Immature natural killer cell (primary cell): ENCODE results near the gene IL7R. TPM values are rescaled to one million over a fixed set of nuclear protein-coding genes. Genes with fewer than 3 reads are reported as not detected.

Source experiments
- DNase-seq, 3 donors: peaks; one replicate each; pipeline ENCODE4 v3.0.0; 2022; ENCODE audit warnings: mixed read lengths in 1 of 3
- H3K27ac Mint-ChIP-seq, 6 donors: one replicate each; pipeline ENCODE4 v1.8.0; 2020; ENCODE audit warnings: mixed read lengths in 6 of 6, mild to moderate bottlenecking in 5 of 6, inconsistent platforms in 4 of 6, moderate library complexity in 3 of 6
- H3K27me3 Mint-ChIP-seq, 3 donors: one replicate each; pipeline ENCODE4 v1.8.0; 2020 to 2021; ENCODE audit warnings: low read depth in 3 of 3, mild to moderate bottlenecking in 3 of 3, mixed read lengths in 3 of 3, moderate library complexity in 3 of 3, inconsistent platforms in 1 of 3
- H3K36me3 Mint-ChIP-seq, 3 donors: one replicate each; pipeline ENCODE4 v1.8.0; 2020; ENCODE audit warnings: mixed read lengths in 3 of 3, inconsistent platforms in 2 of 3, mild to moderate bottlenecking in 2 of 3
- H3K4me1 Mint-ChIP-seq, 2 donors: one replicate each; pipeline ENCODE4 v1.8.0; 2020; ENCODE audit warnings: inconsistent platforms in 2 of 2, mild to moderate bottlenecking in 2 of 2, mixed read lengths in 2 of 2, moderate library complexity in 1 of 2
- H3K4me3 Mint-ChIP-seq, 5 donors: one replicate each; pipeline ENCODE4 v1.8.0; 2020; ENCODE audit warnings: mild to moderate bottlenecking in 5 of 5, mixed read lengths in 5 of 5, inconsistent platforms in 3 of 5, moderate library complexity in 3 of 5
- H3K9me3 Mint-ChIP-seq, 6 donors: one replicate each; pipeline ENCODE4 v1.8.0; 2020; ENCODE audit warnings: mild to moderate bottlenecking in 6 of 6, mixed read lengths in 6 of 6, inconsistent platforms in 4 of 6, moderate library complexity in 3 of 6
- polyA plus RNA-seq, 3 donors: library from polyadenylated mRNA; unstranded; fragments of 300-500 nt; fragmentation: Illumina TruSeq; gene quantifications; one replicate each; pipeline ENCODE4 v1.2.3, GENCODE V29; 2021

The IL7R gene, protein sequence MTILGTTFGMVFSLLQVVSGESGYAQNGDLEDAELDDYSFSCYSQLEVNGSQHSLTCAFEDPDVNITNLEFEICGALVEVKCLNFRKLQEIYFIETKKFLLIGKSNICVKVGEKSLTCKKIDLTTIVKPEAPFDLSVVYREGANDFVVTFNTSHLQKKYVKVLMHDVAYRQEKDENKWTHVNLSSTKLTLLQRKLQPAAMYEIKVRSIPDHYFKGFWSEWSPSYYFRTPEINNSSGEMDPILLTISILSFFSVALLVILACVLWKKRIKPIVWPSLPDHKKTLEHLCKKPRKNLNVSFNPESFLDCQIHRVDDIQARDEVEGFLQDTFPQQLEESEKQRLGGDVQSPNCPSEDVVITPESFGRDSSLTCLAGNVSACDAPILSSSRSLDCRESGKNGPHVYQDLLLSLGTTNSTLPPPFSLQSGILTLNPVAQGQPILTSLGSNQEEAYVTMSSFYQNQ
- polyA plus RNA-seq, result 10 to 100 TPM; 36.8 to 70.9 (median 65.6) TPM

- H3K27me3 Mint-ChIP-seq, result peaks cover 0 to 2% (median 2%) of the 10 kb centered on the region in 3 donors
- peak within 1 kb of the TSS; percentile 4 to 94 (median 83) for H3K27ac Mint-ChIP-seq
- H3K4me3 Mint-ChIP-seq, result peak within 1 kb of the TSS; percentile 36 to 84 (median 64)
- H3K36me3 Mint-ChIP-seq, result peaks cover 0 to 11% (median 7%) of the 10 kb centered on the region in 3 donors
- peak; percentile 32 to 44 (median 43) for DNase-seq
- H3K9me3 Mint-ChIP-seq, result no peaks in the 10 kb centered on the region
- H3K4me1 Mint-ChIP-seq, result peaks cover 29 to 65% of the 10 kb centered on the region in 2 donors
Measured at GRCh38 chr5:35856765-35857351, at the start of gene IL7R. IL7R (plus strand) TSS chr5:35856891; CDS start chr5:35856978, 87 bp downstream.

- Mint-ChIP-seq H3K9me3 (no peaks in the 10 kb centered on the region), H3K27me3 (peaks cover 2 to 3% (median 2%) of the 10 kb centered on the region in 3 donors), H3K27ac (peak overlapping the region; percentile 42 to 94 (median 82)), H3K4me3 (peak overlapping the region in 3 of 5 donors; percentile 33 to 58 (median 33)), H3K4me1 (peaks cover 12 to 21% of the 10 kb centered on the region in 2 donors), H3K36me3 (peaks cover 0 to 4% (median 0%) of the 10 kb centered on the region in 3 donors)
- peak in 1 of 3 donors; percentile 6 for DNase-seq
Measured at GRCh38 chr5:35810601-35811000, 46.1 kb upstream of the IL7R start.

DNA sequence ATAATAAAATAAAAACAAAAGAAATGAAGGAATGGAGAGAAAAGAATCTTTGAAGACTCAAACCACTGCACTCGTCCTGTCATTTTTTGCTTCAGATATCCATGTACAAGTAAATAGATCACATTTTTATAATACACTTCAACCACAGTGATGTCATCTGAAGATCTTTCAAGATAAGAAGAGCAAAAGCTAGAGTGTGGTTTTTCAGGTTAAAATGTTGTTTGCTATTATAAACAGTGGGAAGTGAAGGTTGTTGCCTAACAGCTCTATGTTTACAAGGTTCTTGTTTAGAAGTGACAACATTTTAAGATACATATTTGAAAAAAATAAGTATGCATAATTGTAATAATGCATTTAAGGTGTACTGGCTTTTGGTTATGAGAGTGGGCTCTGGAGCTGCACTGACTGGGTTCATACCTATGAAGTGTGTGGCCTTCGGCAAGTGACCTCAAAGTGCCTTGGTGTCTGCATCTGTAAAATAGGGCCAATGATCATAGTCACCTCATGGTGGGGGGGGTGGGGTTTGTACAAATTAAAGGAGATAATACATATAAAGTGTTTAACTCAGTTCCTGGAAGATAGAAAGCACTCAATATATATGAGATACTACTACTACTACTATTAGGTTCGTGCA, 45.5 kb upstream of the IL7R start:
- peak; percentile 62 to 82 (median 76) for DNase-seq
- peaks cover 12 to 21% of the 10 kb centered on the region in 2 donors for H3K4me1 Mint-ChIP-seq
- H3K4me3 Mint-ChIP-seq, result peak overlapping the region; percentile 10 to 74 (median 70)
- peak overlapping the region; percentile 77 to 94 (median 90) for H3K27ac Mint-ChIP-seq
- H3K27me3 Mint-ChIP-seq, result peaks cover 2 to 3% (median 2%) of the 10 kb centered on the region in 3 donors
- no peaks in the 10 kb centered on the region for H3K9me3 Mint-ChIP-seq
- peaks cover 0 to 4% (median 0%) of the 10 kb centered on the region in 3 donors for H3K36me3 Mint-ChIP-seq

- Mint-ChIP-seq H3K36me3 (no peaks in the 10 kb centered on the region), H3K4me1 (peaks cover 12 to 21% of the 10 kb centered on the region in 2 donors), H3K4me3 (no peak overlapping the region), H3K27me3 (peaks cover 0 to 3% (median 2%) of the 10 kb centered on the region in 3 donors), H3K9me3 (no peaks in the 10 kb centered on the region), H3K27ac (no peak overlapping the region)
- no peak for DNase-seq
Measured at GRCh38 chr5:35813521-35813920, 43.2 kb upstream of the IL7R start.

GRCh38 chr5:35815089-35815936, 41.4 kb upstream of the IL7R start:
- peaks cover 11 to 25% of the 10 kb centered on the region in 2 donors for H3K4me1 Mint-ChIP-seq
- no peaks in the 10 kb centered on the region for H3K9me3 Mint-ChIP-seq
- peaks cover 0 to 3% (median 2%) of the 10 kb centered on the region in 3 donors for H3K27me3 Mint-ChIP-seq
- peak in 1 of 3 donors; percentile 47 for DNase-seq
- H3K36me3 Mint-ChIP-seq, result no peaks in the 10 kb centered on the region
- no peak overlapping the region for H3K27ac Mint-ChIP-seq
- no peak overlapping the region for H3K4me3 Mint-ChIP-seq

GRCh38 chr5:35816881-35817521, 39.7 kb upstream of the IL7R start:
- DNase-seq, result peak in 1 of 3 donors; percentile 18
- H3K4me1 Mint-ChIP-seq, result peaks cover 0 to 8% of the 10 kb centered on the region in 2 donors
- no peaks in the 10 kb centered on the region for H3K27me3 Mint-ChIP-seq
- H3K9me3 Mint-ChIP-seq, result no peaks in the 10 kb centered on the region
- no peaks in the 10 kb centered on the region for H3K36me3 Mint-ChIP-seq
- no peak overlapping the region for H3K27ac Mint-ChIP-seq
- no peak overlapping the region for H3K4me3 Mint-ChIP-seq

- no peaks in the 10 kb centered on the region for H3K9me3 Mint-ChIP-seq
- peaks cover 7 to 17% of the 10 kb centered on the region in 2 donors for H3K4me1 Mint-ChIP-seq
- no peak for DNase-seq
- no peak overlapping the region for H3K4me3 Mint-ChIP-seq
- H3K27me3 Mint-ChIP-seq, result peaks cover 0 to 3% (median 0%) of the 10 kb centered on the region in 3 donors
- no peak overlapping the region for H3K27ac Mint-ChIP-seq
- H3K36me3 Mint-ChIP-seq, result no peaks in the 10 kb centered on the region
Measured at GRCh38 chr5:35819026-35819425, 37.7 kb upstream of the IL7R start.

- H3K4me3 Mint-ChIP-seq, result no peak overlapping the region
- H3K9me3 Mint-ChIP-seq, result no peaks in the 10 kb centered on the region
- DNase-seq, result no peak
- no peak overlapping the region for H3K27ac Mint-ChIP-seq
- H3K36me3 Mint-ChIP-seq, result no peaks in the 10 kb centered on the region
- peaks cover 7 to 17% of the 10 kb centered on the region in 2 donors for H3K4me1 Mint-ChIP-seq
- H3K27me3 Mint-ChIP-seq, result peaks cover 0 to 3% (median 0%) of the 10 kb centered on the region in 3 donors
Measured at GRCh38 chr5:35819668-35820067, 37.0 kb upstream of the IL7R start.

DNA sequence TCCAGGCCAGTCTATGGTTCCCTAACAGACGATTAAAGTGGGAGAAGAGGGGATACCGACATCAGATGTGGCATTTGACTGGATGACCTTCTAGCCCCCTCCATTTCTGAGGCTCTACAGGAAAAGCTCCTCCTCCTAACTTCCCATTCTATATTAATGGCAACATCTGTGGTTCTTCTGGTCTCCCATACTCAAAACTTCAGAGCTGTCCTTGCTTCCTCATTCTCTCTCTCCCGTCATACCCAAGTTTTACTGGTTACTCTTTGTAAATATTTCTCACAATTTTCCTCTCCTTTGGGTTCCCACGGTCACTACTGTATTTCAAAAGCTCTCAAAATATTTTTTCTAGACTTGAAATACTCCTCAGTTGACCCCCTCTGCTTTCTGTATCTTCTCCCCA, 36.0 kb upstream of the IL7R start:
- Mint-ChIP-seq H3K27me3 (peaks cover 0 to 3% (median 2%) of the 10 kb centered on the region in 3 donors), H3K4me3 (no peak overlapping the region), H3K36me3 (no peaks in the 10 kb centered on the region), H3K4me1 (peaks cover 7 to 17% of the 10 kb centered on the region in 2 donors), H3K9me3 (no peaks in the 10 kb centered on the region), H3K27ac (no peak overlapping the region)
- no peak for DNase-seq

DNA sequence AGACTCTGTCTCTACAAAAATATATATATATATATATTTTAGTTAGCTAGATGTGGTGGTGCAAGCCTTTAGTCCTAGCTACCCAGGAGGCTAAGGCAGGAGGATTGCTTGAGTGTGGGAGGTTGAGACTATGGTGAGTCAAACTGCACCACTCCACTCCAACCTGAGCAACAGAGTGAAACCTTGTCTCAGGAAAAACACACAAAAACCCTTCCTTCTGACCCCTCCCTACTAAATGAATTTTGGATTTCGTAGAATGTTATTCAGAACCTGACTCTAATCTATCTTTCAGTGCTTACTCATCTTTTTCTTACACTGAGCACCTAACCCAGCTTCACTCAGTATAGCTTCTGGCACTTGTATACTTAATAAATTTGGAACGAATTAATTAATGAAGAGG, 35.2 kb upstream of the IL7R start:
- Mint-ChIP-seq H3K4me3 (no peak overlapping the region), H3K27ac (no peak overlapping the region), H3K4me1 (peaks cover 7 to 17% of the 10 kb centered on the region in 2 donors)

GRCh38 chr5:35822511-35822910, 34.2 kb upstream of the IL7R start:
- peak in 2 of 3 donors; percentile 16 to 18 for DNase-seq
- H3K27me3 Mint-ChIP-seq, result peaks cover 0 to 4% (median 2%) of the 10 kb centered on the region in 3 donors
- peak overlapping the region in 5 of 6 donors; percentile 7 to 70 (median 20) for H3K27ac Mint-ChIP-seq
- H3K4me3 Mint-ChIP-seq, result no peak overlapping the region
- H3K4me1 Mint-ChIP-seq, result peaks cover 7 to 17% of the 10 kb centered on the region in 2 donors
- H3K9me3 Mint-ChIP-seq, result no peaks in the 10 kb centered on the region
- no peaks in the 10 kb centered on the region for H3K36me3 Mint-ChIP-seq

More for the DNA sequence above, 35.2 kb upstream of the IL7R start:
- Mint-ChIP-seq H3K27me3 (peaks cover 0 to 4% (median 2%) of the 10 kb centered on the region in 3 donors), H3K36me3 (no peaks in the 10 kb centered on the region), H3K9me3 (no peaks in the 10 kb centered on the region)
- DNase-seq, result no peak

- Mint-ChIP-seq H3K36me3 (no peaks in the 10 kb centered on the region), H3K4me1 (peaks cover 7 to 17% of the 10 kb centered on the region in 2 donors), H3K4me3 (no peak overlapping the region), H3K27me3 (peaks cover 0 to 4% (median 2%) of the 10 kb centered on the region in 3 donors), H3K27ac (no peak overlapping the region), H3K9me3 (no peaks in the 10 kb centered on the region)
- DNase-seq, result no peak
Measured at GRCh38 chr5:35823347-35824098, 33.2 kb upstream of the IL7R start.
